Right cardiac atrium (tissue), 5 donors: ENCODE measurements around the gene ASB7. TPM values are rescaled to one million over a fixed set of nuclear protein-coding genes. Genes with fewer than 3 reads are reported as not detected.
A peak's percentile ranks its signal among the peaks of the same experiment; 100 is the strongest.
"Not testable (repeated sequence)": the region's sequence is repeated elsewhere in the genome, so short reads cannot be mapped to it uniquely, and the experiment has no call there.

ENCODE experiments used
- ATAC-seq, 2 donors: fragments of 200-7000 bp; cut with Tn5 transposase; one replicate each; pipeline versions ENCODE4 v1.8.0 to v1.9.1; 2020; ENCODE audit warnings: moderate library complexity in 2 of 2, mild to moderate bottlenecking in 1 of 2
- DNase-seq, 3 donors: peaks; one replicate each; pipeline ENCODE4 v3.0.0-alpha.2; 2020
- H3K27ac ChIP-seq: one replicate; pipeline ENCODE4 v1.5.1; 2013; ENCODE audit warnings: mild to moderate bottlenecking, low read length, control low read depth, moderate library complexity
- H3K27me3 ChIP-seq: one replicate; pipeline ENCODE4 v1.6.1; 2013; ENCODE audit not compliant: control insufficient read depth, insufficient read depth
- H3K4me1 ChIP-seq: one replicate; pipeline ENCODE4 v1.6.1; 2013; ENCODE audit warnings: low read length; ENCODE audit not compliant: control insufficient read depth, insufficient read depth
- H3K4me3 ChIP-seq: one replicate; pipeline ENCODE4 v1.5.1; 2013; ENCODE audit warnings: low read length, control low read depth
- H3K9me3 ChIP-seq: one replicate; pipeline ENCODE4 v1.6.1; 2013; ENCODE audit warnings: low read length; ENCODE audit not compliant: control insufficient read depth
- WGBS: extraction: QIAGEN DNeasy Blood & Tissue Kit; methylation state at CpG from one replicate; pipeline ENCODE4 v1.1.7; 2013; 5-methylcytosine and 5-hydroxymethylcytosine counted together
- intact Hi-C, 4 donors: fragments of 100-400 bp; cut with DNase I; formaldehyde crosslinking; loops; one replicate each; pipeline versions ENCODE4 v1.11.0 to v1.14.0; 2022 to 2023
- polyA plus RNA-seq: library from polyadenylated mRNA; stranded (reverse); fragments of 200-250 nt; gene quantifications from one replicate; pipeline ENCODE4 v1.2.3, GENCODE V29; 2013
- total RNA-seq, 4 donors: library from RNA; stranded (reverse); fragmentation: NEBNext Ultra II Directional; extraction: Animal tissue kit (Norgen Biotek cat#: 25700); gene quantifications; one replicate each; pipeline ENCODE4 v1.2.1, GENCODE V29; 2021
- donor health status: healthy with polysubstance abuse.
- donor health status: DM: no; HTN: yes; CAD: no.
- donor health status: DM: no; HTN: no; CAD: no.
- donor health status: DM: no; HTN: yes; CAD: no; lungs with severe emphysema.
- donor health status: DM: yes; HTN: yes; CAD: no.

Gene ASB7
- total and polyA plus RNA-seq, 5 donors = 3.1 to 9.3 (median 7.5) TPM

- H3K4me3 ChIP-seq = no peak overlapping the region
- H3K9me3 ChIP-seq = no peaks in the 10 kb centered on the region
- intact Hi-C loops = no loop called here
- no peaks in the 10 kb centered on the region for H3K27me3 ChIP-seq
- 87% methylated on average over 15 of the region's 15 CpGs for WGBS
- ATAC-seq (no peak), DNase-seq (no peak)
- no peaks in the 10 kb centered on the region for H3K4me1 ChIP-seq
- H3K27ac ChIP-seq = no peak overlapping the region
Measured at GRCh38 chr15:100669260-100669659, 66.9 kb downstream of the ASB7 start.

GRCh38 chr15:100670505-100671021 lies 68.2 kb downstream of the ASB7 start:
- intact Hi-C loops = loop anchor here in 2 of 4 donors (5.0 to 10.0 kb wide), 2 partner anchors 202 to 204 kb away; partner anchors contain the start of gene ALDH1A3 (in 1 of the 2)
- Histone ChIP-seq H3K27ac (no peak overlapping the region), H3K4me3 (no peak overlapping the region), H3K4me1 (no peaks in the 10 kb centered on the region), H3K9me3 (no peaks in the 10 kb centered on the region), H3K27me3 (no peaks in the 10 kb centered on the region)
- no peak for ATAC-seq
- 84% methylated on average over 8 of the region's 8 CpGs for WGBS
- no peak for DNase-seq

- Histone ChIP-seq H3K4me3 (no peak overlapping the region), H3K27me3 (no peaks in the 10 kb centered on the region), H3K4me1 (no peaks in the 10 kb centered on the region), H3K27ac (no peak overlapping the region), H3K9me3 (no peaks in the 10 kb centered on the region)
- no peak for ATAC-seq
- intact Hi-C loops = loop anchor here in 2 of 4 donors (5.0 to 10.0 kb wide), 2 partner anchors 201 to 204 kb away; partner anchors contain the start of gene ALDH1A3 (in 1 of the 2)
- WGBS = 92% methylated on average over 15 of the region's 15 CpGs
- no peak for DNase-seq
Measured at GRCh38 chr15:100671124-100671680, 68.8 kb downstream of the ASB7 start.

- H3K27me3 ChIP-seq = no peaks in the 10 kb centered on the region
- H3K9me3 ChIP-seq = no peaks in the 10 kb centered on the region
- H3K4me1 ChIP-seq = no peaks in the 10 kb centered on the region
- no peak overlapping the region for H3K27ac ChIP-seq
- 65% methylated on average over 13 of the region's 13 CpGs for WGBS
- intact Hi-C loops = loop anchor here in 2 of 4 donors (5.0 to 10.0 kb wide), 2 partner anchors 200 to 203 kb away; partner anchors contain the start of gene ALDH1A3 (in 1 of the 2)
- DNase-seq (peak in 1 of 3 donors; percentile 63), ATAC-seq (peak; percentile 78 to 81)
- H3K4me3 ChIP-seq = no peak overlapping the region
Measured at GRCh38 chr15:100671858-100672543, 69.6 kb downstream of the ASB7 start.

- intact Hi-C loops = loop anchor here in 2 of 4 donors (5.0 to 10.0 kb wide), 2 partner anchors 199 to 202 kb away; partner anchors contain the start of gene ALDH1A3 (in 1 of the 2)
- DNase-seq (no peak), ATAC-seq (no peak)
- WGBS = 72% methylated on average over 5 of the region's 5 CpGs
- Histone ChIP-seq H3K27me3 (no peaks in the 10 kb centered on the region), H3K4me1 (no peaks in the 10 kb centered on the region), H3K9me3 (no peaks in the 10 kb centered on the region), H3K4me3 (no peak overlapping the region), H3K27ac (no peak overlapping the region)
Measured at GRCh38 chr15:100672959-100673358, 70.6 kb downstream of the ASB7 start.

- H3K4me3 ChIP-seq, H3K27ac ChIP-seq, H3K4me1 ChIP-seq, H3K9me3 ChIP-seq, ATAC-seq, H3K27me3 ChIP-seq, DNase-seq: not testable (repeated sequence)
- intact Hi-C loops = loop anchor here in 1 of 4 donors (10.0 kb wide), 1 partner anchor 196 kb away; the partner anchor contains the start of gene ALDH1A3
- WGBS = 88% methylated on average over 5 of the region's 5 CpGs
Measured at GRCh38 chr15:100679151-100679550, 76.8 kb downstream of the ASB7 start.

- H3K9me3 ChIP-seq = no peaks in the 10 kb centered on the region
- H3K27me3 ChIP-seq = no peaks in the 10 kb centered on the region
- no peak overlapping the region for H3K4me3 ChIP-seq
- DNase-seq (no peak), ATAC-seq (no peak)
- no peaks in the 10 kb centered on the region for H3K4me1 ChIP-seq
- intact Hi-C loops = no loop called here
- no peak overlapping the region for H3K27ac ChIP-seq
- 86% methylated on average over 6 of the region's 6 CpGs for WGBS
Measured at GRCh38 chr15:100680726-100681125, 78.3 kb downstream of the ASB7 start.

- 91% methylated on average over 3 of the region's 3 CpGs for WGBS
- intact Hi-C loops = no loop called here
- Histone ChIP-seq H3K4me3 (no peak overlapping the region), H3K4me1 (no peaks in the 10 kb centered on the region), H3K27me3 (no peaks in the 10 kb centered on the region), H3K9me3 (no peaks in the 10 kb centered on the region), H3K27ac (no peak overlapping the region)
- DNase-seq (peak in 1 of 3 donors; percentile 43), ATAC-seq (peak in 1 of 2 donors; percentile 66)
Measured at GRCh38 chr15:100681335-100681746, 79.0 kb downstream of the ASB7 start.

GRCh38 chr15:100682468-100682867 lies 80.1 kb downstream of the ASB7 start:
- H3K4me1 ChIP-seq = no peaks in the 10 kb centered on the region
- H3K27ac ChIP-seq = no peak overlapping the region
- no peaks in the 10 kb centered on the region for H3K9me3 ChIP-seq
- no peaks in the 10 kb centered on the region for H3K27me3 ChIP-seq
- no peak overlapping the region for H3K4me3 ChIP-seq
- DNase-seq (no peak), ATAC-seq (no peak)
- intact Hi-C loops = no loop called here
- 56% methylated on average over 4 of the region's 4 CpGs for WGBS

GRCh38 chr15:100683434-100683833 lies 81.0 kb downstream of the ASB7 start:
- no peaks in the 10 kb centered on the region for H3K9me3 ChIP-seq
- intact Hi-C loops = no loop called here
- H3K4me1 ChIP-seq = peaks cover 1% of the 10 kb centered on the region
- H3K27ac ChIP-seq = no peak overlapping the region
- no peak overlapping the region for H3K4me3 ChIP-seq
- DNase-seq = no peak
- no peak for ATAC-seq
- H3K27me3 ChIP-seq = no peaks in the 10 kb centered on the region
- 77% methylated on average over 6 of the region's 6 CpGs for WGBS

- DNase-seq (no peak), ATAC-seq (no peak)
- H3K27ac ChIP-seq = no peak overlapping the region
- H3K27me3 ChIP-seq = no peaks in the 10 kb centered on the region
- intact Hi-C loops = no loop called here
- no peak overlapping the region for H3K4me3 ChIP-seq
- no peaks in the 10 kb centered on the region for H3K9me3 ChIP-seq
- WGBS = 95% methylated on average over 6 of the region's 6 CpGs
- peaks cover 4% of the 10 kb centered on the region for H3K4me1 ChIP-seq
Measured at GRCh38 chr15:100684591-100684990, 82.2 kb downstream of the ASB7 start.
